B cell (primary cell): ENCODE results near the gene SLC7A6OS.

Source experiments
- EZH2 ChIP-seq: IDR thresholded peaks from 2 replicates; pipeline ENCODE4 v1.6.1; 2012; ENCODE audit warnings: borderline replicate concordance, low read depth, mild to moderate bottlenecking, moderate library complexity, low read length; ENCODE audit not compliant: insufficient read depth, poor library complexity, severe bottlenecking
- TF ChIP-seq, protein P1 (sequence below): fragments of 200-600 bp; IDR thresholded peaks from one replicate; pipeline ENCODE4 v1.8.0; 2022; ENCODE audit warnings: antibody characterized with exemption, mild to moderate bottlenecking

DNA sequence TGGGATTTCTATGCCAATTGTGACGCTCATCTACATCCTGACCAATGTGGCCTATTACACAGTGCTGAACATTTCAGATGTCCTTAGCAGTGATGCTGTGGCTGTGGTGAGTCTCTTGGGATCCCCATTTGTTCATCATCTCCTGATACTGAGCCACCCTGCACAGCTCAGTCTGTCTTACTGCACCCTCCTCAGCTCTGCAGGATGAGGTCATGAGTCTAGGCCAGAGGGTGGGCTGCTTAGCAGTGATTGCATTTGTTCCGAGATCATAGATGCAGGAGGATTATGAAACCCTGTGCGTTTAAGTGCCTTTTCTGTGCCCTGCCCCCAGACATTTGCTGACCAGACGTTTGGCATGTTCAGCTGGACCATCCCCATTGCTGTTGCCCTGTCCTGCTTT is 19.5 kb downstream of the SLC7A6OS start:
- no peak for TF ChIP-seq EZH2
- TF ChIP-seq, protein P1, sequence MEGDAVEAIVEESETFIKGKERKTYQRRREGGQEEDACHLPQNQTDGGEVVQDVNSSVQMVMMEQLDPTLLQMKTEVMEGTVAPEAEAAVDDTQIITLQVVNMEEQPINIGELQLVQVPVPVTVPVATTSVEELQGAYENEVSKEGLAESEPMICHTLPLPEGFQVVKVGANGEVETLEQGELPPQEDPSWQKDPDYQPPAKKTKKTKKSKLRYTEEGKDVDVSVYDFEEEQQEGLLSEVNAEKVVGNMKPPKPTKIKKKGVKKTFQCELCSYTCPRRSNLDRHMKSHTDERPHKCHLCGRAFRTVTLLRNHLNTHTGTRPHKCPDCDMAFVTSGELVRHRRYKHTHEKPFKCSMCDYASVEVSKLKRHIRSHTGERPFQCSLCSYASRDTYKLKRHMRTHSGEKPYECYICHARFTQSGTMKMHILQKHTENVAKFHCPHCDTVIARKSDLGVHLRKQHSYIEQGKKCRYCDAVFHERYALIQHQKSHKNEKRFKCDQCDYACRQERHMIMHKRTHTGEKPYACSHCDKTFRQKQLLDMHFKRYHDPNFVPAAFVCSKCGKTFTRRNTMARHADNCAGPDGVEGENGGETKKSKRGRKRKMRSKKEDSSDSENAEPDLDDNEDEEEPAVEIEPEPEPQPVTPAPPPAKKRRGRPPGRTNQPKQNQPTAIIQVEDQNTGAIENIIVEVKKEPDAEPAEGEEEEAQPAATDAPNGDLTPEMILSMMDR, result no peak
